ENCODE results near the gene LPP.

DNA sequence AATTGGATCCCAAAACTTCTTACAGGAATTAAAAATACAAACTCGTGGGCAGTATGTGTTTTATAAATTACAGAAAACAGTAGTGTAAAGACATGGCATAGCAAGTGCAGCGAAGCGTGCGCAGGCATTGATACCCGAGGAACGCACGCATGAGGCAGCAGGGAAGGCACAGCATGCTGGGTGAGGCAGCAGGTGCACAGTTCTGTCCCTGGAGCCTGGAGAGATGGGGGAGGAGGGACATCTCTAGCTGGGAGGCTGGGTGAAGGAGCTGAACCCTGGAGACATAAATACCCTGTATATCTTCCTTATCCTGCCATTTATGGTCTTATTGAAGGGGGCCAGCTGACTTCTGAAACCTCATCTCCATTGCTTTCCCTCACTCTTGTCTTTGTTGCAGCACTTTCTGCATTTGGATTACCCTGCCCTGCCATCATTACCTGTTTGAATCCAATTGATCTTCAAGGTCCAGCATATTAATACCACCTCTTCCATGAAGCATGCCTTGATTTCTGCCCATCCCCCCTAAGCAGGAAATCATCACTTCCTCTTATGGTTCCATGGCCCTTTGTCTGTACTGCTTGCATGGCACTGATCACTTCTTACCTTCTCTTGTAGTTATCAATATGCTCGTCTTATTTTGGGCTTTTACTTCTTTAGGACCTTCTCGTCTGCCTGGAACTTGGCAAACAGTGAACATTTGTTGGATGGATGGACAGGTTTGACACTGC, 20.5 kb downstream of the LPP start:
- TF ChIP-seq JUND (IDR thresholded peaks at IDR 0.05; ENCODE audit: low read depth, low read length), result no peak
- TF ChIP-seq POLR2A (IDR thresholded peaks at IDR 0.05; ENCODE audit: low read depth, low read length), result no peak
- TF ChIP-seq, protein P1, sequence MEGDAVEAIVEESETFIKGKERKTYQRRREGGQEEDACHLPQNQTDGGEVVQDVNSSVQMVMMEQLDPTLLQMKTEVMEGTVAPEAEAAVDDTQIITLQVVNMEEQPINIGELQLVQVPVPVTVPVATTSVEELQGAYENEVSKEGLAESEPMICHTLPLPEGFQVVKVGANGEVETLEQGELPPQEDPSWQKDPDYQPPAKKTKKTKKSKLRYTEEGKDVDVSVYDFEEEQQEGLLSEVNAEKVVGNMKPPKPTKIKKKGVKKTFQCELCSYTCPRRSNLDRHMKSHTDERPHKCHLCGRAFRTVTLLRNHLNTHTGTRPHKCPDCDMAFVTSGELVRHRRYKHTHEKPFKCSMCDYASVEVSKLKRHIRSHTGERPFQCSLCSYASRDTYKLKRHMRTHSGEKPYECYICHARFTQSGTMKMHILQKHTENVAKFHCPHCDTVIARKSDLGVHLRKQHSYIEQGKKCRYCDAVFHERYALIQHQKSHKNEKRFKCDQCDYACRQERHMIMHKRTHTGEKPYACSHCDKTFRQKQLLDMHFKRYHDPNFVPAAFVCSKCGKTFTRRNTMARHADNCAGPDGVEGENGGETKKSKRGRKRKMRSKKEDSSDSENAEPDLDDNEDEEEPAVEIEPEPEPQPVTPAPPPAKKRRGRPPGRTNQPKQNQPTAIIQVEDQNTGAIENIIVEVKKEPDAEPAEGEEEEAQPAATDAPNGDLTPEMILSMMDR (IDR thresholded peaks at IDR 0.05 in 2 of 3, conservative IDR thresholded peaks at IDR 0.05 in 1 of 3; ENCODE audit: control insufficient read depth in 2 of 3, extremely low read depth in 1 of 3, insufficient read depth in 1 of 3, low read depth in 3 of 3, low read length in 3 of 3), result no peak
- TF ChIP-seq RELA (IDR thresholded peaks at IDR 0.05; ENCODE audit: borderline replicate concordance, partially characterized antibody), result no peak

Data from GM12878 (cell line).